NCI-H510A treated with DMSO at 0.1 percent for 48 hours (cell line): ENCODE measurements around the gene DUSP18.
"Not testable (repeated sequence)": the region's sequence is repeated elsewhere in the genome, so short reads cannot be mapped to it uniquely, and the experiment has no call there.

Experiments
- DNase-seq: peaks from one replicate; lab custom pipeline; 2025; lab: John Stamatoyannopoulos, UW

The DUSP18 gene

GRCh38 chr22:30679895-30680690 is 12.4 kb upstream of the DUSP18 start:
- DNase-seq, result not testable (repeated sequence)

DNA sequence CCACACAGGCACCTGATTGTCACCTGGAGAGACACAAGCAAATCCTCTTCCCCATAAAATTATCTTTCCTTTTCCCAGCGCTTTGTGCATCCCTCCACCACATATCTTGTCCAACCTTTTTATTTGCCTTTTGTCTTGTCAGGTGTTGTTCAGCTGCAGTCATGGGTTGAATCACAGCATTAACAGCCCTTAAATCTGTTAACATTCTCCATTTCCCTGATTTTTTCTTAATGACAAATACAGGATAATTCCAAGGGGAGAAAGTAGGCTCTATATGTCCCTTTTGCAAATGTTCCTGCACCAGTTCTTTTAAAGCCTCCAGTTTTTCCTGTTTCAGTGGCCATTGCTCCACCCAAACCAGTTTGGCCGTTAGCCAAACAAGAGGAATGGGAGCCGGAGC is 8.9 kb upstream of the DUSP18 start:
- not testable (repeated sequence) for DNase-seq

- no peak for DNase-seq
Observed at GRCh38 chr22:30675436-30675835, 7.8 kb upstream of the DUSP18 start.

GRCh38 chr22:30674482-30674881 is 6.8 kb upstream of the DUSP18 start:
- DNase-seq, result no peak

DNA sequence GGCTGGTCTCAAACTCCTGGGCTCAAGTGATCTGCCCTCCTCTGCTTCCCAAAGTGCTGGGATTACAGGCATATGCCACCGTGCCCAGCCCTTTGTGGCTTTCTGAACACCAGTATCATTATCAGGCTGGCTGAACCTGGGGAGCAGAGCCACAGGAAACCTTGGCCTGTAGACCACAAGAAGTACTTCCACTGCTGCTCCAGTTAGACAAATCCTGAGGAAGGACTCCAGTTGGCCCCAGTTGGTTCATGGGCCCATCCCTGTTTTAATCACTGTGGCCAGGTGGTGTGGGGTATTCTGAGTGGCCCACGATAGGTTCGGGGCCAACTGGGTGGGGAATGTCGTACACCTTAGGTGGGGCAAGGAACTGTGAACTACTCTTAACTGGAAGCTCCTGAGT is 5.5 kb upstream of the DUSP18 start:
- no peak for DNase-seq

DNA sequence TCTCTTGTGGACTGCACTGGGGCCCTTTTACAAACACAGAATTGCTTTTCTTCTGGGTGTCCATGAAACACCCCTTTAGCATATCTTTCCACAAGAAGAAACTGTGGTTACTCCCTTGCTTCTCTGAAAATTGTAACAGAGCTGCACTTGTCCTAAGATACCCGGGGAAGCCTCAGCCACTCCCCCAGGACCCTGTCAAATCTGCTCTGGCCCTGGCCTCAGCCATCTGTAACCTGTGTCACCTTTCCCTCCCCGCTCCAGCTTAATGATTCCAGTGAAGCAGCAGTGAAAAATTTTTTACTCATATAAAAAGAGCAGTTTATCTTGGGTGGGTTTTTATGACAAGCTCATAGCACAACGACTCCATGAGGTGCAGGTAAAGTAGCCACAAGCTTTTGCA is 3.4 kb upstream of the DUSP18 start:
- DNase-seq, result no peak

DNA sequence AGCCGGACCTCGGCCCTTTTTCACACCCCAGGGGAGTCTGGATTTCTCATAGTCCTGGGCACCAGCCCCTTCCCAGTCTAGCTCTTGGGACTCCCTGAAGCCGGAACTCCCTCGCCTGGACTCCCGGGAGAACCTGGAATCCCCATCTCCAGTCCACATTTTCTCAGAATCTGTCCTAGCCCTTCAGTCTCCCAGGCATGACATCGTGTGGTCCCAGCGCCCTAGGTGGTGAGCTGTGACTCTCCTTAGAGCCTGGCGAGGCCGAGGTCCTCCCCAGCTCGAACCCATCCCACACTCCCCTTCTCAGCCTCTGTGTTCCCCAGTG is 673 bp upstream of the DUSP18 start:
- DNase-seq, result no peak

DNA sequence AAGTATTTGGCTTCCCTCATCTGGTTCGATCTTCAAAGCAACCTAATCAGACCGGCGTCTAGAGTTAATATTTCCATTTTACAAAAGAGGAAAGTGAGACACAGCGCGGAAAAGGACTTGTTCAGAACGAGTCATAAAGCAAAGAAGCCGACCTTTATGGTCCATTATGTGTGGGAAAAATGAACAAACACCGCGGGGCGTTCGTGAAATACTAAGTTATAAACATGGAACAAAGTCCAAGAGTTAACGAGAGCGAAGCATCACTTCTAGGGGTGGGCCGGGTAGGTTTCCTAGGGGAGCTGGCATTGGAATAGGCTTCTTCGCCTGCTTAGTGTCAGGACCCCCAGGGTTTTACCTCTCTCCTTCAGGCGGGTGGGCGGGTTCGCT is 575 bp downstream of the DUSP18 start:
- no peak for DNase-seq

DNA sequence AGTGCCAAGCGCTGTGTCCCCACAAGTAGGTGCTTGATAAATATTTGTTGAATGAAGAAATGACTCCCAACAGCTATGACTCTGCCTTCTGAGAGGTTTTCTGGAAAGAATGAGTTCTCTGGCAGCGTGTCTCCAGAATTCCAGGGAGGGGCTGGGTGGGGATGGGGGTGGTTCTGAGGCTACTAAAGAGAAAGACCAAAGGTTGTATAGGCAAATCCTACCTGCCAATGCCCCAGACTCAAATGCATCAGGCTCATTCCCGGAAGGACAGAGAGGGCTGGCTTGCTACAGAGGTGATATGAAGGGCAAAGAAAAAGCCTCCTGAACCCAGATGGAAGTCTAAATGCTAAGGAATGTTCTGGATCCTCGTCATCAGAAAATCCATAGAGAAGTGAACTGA is 1.9 kb downstream of the DUSP18 start:
- no peak for DNase-seq

- no peak for DNase-seq
Observed at GRCh38 chr22:30665266-30665665, 2.4 kb downstream of the DUSP18 start.

DNA sequence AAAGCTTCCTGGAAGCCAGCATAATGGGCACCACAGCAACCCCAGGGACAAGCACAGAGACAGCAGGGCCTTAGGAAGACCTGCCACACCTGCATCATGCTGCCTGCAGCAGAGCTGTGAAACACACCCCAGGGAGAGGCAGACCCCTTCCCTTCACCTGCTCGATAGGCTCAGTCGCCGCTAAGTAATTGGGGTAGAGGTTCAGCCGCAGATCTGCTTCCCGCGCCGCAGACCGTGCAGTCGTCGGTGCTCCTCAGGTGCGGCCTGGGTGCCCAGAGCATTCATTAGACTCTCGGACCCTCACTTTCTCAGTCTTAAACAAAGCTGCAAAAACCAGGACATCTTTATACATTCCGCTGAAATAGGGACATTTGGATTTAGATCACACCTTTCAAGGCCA is 2.9 kb downstream of the DUSP18 start:
- no peak for DNase-seq

- no peak for DNase-seq
Observed at GRCh38 chr22:30662040-30662439, 5.6 kb downstream of the DUSP18 start.

GRCh38 chr22:30655532-30655931 is 12.1 kb downstream of the DUSP18 start:
- no peak for DNase-seq

DNA sequence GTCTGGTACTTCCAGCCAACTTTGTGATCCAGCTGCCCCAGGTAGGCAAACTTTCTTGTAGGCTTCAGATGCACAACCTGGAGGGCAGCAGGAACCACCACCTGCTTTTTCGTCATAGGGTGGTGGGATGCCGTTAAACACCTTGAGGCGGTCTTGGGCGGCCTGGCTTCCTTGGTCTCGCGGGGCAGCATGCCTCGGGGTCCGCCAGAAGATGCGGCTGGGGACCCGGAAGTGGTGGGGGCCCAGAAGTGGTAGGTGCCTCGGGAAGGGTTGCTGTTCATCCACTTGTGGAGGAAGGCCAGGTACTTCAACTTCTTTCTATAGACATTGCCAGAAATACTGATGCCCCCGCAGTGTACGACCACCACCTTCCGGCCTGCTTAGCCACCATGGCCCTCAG is 13.3 kb downstream of the DUSP18 start:
- no peak for DNase-seq

DNA sequence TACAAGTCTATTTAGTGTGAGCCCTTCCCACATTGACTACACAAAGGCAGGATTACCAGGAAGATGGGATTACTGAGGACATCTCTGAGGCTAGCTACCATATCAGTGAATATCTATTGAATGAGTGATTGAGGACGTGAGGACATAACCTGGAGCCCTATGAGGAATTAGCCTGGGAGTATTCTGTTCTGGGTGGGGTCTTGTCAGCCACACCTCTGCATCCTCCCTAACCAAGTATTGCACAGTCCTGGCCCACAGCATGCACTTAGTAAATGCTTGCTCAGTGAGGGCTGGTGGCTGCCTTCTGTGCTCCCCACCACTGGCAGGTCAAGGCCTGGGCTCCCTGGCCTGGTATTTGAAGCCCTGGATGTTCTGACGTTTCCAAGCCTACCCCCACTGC is 14.8 kb downstream of the DUSP18 start:
- DNase-seq, result no peak

- DNase-seq, result no peak
Observed at GRCh38 chr22:30650508-30651116, 17.1 kb downstream of the DUSP18 start.

GRCh38 chr22:30649430-30650007 is 18.2 kb downstream of the DUSP18 start:
- no peak for DNase-seq

DNA sequence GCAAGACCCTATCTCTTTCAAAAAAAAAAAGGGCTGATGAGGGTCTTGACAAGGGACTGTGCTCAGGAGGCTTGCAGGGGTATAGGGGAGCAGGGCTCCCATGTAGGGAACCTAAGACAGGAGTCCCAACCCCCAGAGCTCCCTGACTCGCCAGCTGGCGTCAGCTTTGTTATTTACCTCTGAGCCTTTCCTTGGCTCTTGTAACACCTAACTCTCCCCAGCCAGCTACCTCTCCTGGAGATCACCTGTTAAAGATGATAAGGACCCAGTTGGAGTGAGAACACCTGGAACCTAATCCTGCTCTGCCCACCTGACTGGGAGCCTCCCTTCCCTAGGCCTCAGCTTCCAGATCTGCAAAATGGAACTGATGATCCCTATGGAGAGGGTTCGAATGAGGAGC is 18.9 kb downstream of the DUSP18 start:
- DNase-seq, result no peak

DNA sequence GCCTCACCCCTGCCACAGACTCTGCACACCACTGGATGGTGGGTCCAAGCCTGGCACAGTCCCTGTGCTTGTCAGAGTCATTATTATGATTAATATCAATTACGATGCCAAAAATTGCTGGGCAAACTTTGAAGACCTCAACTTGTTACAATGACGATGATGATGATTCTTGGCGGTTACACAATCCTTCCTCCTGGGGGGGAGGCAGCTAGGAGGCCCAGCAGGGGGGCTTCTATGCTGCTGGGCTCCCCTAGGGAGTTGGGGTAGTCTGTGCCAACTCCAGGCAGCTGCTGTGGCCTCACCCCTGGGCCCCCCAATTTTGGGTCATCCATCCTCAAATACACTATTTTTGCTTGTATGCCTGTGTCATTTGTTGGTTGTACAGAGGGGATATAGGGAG is 20.1 kb downstream of the DUSP18 start:
- no peak for DNase-seq

DNA sequence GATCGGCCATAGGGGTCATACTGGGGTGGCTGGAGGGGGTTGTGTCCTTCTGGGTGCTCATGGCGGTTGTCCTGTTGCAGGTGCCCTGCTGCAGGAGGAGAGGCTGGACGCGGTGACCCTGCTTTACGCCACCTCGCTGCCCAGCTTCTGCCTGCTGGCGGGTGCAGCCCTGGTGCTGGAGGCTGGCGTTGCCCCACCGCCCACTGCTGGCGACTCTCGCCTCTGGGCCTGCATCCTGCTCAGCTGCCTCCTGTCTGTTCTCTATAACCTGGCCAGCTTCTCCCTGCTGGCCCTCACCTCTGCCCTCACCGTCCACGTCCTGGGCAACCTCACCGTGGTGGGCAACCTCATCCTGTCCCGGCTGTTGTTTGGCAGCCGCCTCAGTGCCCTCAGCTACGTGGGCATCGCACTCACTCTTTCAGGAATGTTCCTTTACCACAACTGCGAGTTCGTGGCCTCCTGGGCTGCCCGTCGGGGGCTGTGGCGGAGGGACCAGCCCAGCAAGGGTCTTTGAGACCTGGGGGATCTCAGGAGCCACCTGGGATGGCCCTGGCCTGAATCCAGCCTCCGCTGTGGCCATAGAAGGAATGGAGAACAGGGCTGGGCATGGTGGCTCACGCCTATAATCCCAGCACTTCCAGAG is 21.0 kb downstream of the DUSP18 start:
- DNase-seq, result no peak

GRCh38 chr22:30643055-30643875 is 24.4 kb downstream of the DUSP18 start:
- DNase-seq, result no peak

DNA sequence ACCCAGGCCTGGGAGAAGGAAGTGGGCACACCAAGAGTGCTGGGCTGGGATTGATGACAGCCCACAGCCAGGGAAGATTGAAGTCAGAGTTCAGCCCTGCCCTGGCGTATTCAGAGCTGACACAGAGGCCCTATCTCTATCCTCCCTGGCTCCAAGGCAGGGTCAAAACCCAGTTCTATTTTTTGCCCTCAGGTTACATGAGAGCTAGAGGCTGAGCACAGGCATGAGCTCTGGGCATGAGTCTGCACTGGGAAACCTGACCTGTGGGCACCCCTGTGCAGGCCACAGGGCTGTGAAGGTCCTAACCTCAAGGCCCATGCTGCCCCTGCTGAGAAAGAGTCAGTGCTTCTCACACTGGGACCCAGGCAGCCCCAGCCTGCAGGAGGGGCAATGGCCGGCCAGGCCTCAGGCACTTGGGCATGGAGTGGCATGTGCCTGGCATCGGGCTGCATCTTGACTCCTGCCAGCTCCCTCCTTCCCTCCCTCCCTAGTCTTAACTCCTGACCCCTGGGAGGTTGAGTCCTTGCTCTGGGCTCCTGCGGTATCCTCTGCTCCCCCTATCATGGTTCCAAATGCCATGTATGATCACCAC is 26.7 kb downstream of the DUSP18 start:
- DNase-seq, result no peak
